GOT3 (cell line): ENCODE data around the gene SORCS2.

Experiments used
- DNase-seq: peaks from one replicate; lab custom pipeline; 2025; ENCODE audit warnings: mixed read lengths; lab: John Stamatoyannopoulos, UW

The SORCS2 gene

DNA sequence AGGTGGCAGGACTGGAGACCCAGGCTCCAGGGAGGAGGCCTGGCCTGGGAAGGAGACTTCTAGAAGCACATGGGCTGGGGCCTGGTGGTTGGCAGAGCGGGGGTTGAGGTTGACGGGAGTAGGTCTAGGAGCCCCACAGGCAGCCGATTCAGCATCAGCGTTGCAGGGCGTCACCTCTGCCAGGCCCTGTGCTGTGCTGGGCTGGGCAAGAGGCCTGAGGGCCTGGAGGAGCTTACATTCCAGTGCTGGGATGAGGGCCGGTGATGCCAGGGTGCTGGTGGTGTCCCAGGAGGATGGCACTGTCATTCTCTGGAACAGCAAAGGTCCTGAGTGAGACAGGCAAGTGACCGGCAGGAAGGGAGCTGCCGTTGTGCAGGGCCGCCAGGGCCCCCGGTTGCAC, 76.6 kb downstream of the SORCS2 start:
- no peak for DNase-seq

DNA sequence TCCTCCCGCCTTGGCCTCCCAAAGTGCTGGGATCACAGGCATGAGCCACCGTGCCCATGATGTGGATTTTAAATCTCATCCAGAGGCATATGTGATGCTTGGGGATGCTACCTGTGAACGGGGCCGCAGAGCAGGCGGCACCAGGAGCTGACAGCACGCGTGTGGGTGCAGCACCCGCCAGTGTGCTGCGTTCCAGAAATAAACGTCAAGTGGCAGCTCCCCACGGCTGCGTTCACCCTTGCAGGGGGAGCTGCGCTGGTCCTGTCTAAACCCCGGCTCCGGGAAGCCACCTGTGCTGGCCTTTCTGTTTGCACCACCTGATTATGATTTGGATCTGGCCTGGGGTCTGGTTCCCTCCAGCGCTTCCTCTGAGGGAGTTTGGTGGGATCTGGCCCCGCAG, 77.8 kb downstream of the SORCS2 start:
- DNase-seq = no peak

DNA sequence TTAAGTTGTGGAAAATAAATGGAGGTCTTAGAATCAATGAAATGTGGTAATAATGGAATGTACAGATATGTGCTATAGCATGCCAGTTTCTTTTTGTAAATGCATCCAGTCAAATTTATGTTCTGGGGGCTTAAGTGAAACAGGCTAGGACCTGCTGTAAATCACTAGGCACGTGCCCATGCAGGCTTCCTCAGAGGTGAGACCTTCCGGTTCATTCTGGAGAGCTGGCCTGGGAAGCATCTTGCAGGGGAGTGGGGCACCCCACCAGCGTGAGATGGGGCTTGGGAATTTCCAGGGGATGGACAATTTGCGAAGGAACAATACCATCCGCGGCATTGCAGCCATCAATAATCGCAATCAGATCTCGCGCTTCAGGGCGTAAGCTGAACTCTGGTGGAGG, 80.1 kb downstream of the SORCS2 start:
- DNase-seq = no peak

DNA sequence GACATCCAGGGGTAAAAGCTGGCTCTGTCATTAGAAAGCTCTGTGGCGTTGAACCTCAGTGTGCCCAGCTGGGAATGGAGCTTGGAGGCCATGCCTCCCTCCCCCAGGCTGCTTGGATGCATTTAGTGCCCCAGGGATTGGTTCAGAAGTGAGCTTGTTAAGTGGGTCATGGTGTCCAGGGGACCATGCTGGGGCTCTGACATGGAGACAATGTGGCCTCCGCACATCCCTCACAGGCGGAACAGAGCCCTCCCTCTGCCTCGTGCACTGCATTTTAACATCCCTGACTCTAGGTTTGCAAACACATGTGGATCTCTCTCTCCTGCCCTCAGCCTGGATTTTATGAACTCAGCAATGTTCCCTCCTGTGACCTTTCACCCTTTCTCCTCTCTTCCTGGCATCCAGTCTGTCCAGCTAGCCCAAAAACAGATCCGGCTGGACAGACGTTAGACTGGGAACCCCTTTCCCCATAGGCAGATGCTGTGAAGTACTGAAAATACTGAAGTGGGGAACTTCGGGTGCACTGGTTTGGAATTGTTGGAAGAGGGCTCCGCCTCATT, 81.5 kb downstream of the SORCS2 start:
- no peak for DNase-seq

DNA sequence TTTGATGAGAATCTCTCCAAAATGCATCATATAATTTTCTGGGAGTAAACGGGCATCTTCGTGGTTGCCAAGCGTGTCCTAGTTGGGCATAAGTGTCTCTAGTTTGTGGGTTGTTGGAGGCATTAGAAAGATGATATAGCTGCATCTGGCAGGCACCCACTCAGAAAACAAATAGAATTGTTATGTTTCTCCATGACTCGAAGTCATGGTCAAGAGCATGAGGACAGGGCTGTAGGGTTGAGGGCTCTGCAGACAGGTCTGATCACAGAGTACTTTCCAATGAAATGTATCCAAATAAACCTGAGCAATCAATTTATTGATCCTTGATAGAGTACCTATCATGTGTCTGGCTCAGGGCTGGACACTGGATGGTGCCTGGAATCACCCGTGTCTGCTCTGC, 82.7 kb downstream of the SORCS2 start:
- DNase-seq = no peak

DNA sequence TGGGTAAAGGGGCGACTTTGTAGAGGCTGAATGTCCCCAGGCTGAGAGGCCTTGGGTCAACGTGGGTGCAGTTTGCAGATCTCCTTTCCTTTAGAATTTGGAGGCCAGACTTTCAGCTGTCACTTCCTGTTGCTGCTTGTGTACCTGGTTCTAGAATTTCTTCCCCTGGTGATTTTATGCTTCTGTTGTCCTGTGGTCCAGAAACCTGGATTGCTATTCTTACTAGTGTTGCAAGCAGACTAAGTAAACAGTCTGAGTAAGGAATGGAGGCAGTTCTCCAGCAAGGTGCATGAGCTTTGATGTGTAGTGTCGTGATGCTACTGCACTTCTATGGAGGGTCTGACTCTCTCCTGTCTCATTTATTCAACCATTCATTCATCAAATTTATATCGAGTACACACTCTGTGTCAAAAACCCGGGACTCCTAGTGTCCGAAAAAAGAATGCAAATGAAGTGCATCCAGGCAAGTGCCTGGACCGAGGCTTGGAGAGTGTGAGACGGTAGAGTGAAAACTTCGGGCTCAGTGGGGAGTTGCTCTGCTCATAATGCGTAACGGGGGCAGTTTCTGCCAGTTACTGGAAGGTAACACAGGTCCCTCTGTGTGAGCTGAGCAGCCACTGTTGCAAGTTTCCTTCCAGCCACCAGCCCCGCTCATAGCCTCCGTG, 83.3 kb downstream of the SORCS2 start:
- no peak for DNase-seq

DNA sequence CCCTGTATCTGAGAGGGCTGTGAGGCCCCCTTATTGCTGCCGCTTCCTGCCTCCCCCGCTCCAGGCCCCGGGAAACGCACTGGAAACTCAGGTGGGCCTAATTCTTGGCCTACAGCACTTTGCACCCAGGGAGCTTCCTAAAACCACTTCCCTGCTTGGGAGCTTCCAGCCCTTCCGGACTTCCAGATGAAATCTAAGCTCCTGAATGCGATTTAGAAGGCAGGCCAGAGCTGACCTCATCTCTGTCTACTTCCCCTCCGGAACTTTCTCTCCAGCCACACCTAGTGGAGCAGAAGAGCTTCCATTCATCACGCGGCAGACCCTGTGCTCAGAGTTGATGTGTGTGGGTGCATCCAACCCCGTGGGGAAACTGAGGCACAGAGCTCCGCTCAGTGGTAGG, 84.2 kb downstream of the SORCS2 start:
- DNase-seq = no peak

DNA sequence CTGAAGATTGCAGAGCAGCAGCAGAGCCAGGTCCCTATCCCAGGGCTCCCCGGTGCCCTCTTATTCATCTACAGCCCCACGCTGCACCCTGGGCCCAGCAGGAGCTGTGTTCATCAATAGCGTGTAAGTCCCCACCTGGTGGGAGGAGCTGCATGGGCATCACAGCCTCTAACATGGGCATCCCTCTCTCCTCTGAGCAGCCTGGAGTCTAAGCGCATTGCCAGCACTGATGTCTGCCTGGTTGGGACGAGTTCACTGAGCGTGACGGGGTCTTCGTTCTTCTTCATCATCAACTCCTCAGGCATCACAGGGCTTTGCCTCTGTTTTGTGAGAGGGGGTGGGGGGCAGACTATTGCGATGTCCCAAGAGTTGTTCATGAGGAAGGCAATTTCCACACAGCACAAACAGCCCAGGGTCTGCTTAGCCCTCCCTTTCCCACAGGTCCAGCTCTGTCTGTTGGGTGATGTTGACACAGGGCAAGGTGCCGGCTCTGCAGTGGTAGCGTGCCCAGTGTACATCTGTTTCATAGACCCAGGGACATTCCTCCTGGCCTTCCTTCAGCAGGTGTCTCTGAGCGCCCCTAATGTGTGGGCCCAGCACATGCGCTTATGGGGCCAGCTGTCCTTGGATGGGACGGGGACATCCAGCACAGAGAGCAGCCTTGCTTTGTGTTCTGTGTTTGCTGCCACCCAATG, 85.9 kb downstream of the SORCS2 start:
- no peak for DNase-seq

DNA sequence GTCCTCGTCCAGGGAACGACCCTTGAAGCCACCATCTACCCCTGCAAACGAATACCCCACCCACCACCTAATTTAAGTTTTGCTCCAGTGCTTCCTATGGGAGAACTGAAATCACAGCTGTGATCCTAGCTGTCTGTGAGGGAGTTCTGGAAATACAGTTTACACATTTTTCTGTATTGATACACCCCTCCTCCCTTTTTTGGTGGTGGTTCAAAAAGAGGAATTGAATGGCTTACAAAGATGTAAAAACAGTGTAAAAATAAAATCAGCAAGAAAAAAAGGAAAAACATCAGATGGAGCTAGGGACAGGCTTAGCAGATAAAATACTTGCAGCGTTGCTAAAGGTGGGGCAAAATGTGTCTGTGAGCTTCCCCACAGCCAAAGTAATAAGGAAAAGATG, 86.6 kb downstream of the SORCS2 start:
- no peak for DNase-seq

DNA sequence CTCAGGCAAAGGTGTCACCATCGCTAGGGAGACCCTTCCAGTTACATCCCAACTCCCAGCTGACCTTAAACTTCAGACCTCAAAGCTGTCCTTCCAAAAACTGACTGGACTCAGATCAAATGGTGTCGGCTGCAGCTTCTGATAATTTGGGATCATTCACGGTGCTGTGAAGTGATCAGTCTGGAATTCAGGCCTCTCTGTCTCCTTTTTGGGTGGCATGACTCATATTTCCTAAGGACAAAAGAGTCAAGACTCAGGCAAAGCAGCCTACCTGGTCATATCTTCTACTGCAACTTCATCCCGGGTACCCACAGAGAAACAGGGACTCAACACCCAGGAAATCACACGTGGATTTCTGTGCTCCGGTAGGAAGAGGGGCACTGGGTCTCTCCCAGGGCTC, 87.6 kb downstream of the SORCS2 start:
- DNase-seq = no peak

DNA sequence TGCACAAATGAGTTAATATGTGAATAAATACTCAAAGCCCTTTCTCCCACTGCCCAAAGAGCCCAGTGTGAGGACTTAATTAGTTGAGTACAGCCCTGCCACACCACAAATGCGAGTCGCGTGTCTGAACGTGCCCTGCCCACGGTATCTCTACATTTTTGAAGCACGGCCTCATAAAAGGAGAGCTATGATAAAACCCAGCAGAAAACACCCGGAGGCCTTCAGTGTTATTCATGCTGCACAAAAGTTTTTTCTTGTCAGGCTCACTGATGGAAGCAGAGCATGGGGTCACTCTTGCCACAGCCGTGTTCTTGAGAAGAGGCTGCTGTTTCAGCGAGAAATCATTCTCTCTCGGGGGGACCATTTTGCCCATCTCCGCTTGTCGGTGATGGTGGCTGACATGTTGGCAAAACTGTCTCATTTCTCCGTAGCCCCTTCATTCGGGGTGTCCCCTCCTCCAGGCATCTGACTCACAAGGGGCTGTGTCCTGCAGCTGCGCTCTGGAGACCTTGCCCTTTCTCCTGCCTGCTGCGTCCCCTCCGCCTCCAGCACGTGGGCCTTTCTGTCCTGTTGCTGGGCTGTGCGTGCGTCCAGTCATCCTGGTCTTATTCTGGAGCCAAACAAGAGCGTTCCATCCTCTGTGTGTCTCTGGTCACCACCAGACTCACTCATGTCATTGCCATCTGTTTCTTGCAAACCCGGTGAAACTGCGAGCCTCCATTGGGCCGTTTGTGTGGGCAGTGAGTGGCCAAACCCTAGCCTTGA, 88.8 kb downstream of the SORCS2 start:
- DNase-seq = no peak

DNA sequence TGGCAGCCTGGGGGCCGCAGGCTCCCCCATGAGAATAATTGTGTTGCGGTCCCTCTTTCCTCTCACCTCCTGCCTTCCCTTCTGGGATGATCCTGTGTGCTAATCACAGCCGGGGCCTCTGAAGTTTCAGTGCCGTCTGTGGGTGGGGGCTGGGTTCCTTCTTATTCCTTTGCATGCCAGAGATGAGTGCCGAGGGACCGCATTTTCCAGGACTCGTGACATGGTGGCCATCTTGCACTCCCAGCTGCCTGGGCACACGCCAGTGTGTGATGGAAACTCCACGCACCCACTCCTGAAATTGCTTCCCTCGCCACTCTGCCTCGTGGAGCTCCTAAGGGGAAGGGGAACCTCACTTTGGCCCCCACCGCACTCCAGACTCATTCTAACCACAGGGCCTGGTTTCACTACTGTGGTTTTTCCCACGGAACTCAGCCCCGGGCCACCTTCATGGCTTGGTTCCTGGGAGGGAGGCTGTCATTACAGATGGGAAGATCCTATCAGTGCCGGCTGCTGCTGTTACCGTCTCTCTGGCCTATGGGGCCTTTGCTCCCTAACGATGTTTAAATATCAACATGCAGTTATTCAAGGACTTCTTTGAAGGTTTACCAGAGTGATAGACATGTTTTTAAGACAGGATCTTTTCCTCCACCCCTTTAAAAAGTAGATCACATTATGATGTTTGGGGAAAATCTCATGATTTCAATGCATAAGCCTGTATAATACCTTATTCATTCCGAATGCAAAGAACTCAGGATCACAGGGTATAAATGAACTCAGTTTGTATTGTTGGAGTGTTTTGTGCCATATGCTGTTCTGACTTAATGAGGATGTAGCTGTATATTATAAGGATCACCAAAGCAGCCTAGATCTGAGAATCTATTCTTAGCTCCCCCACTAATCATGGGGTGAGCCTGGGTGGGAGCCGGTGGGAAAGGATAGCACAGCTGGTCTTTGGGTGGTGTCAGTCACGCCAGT, 89.6 kb downstream of the SORCS2 start:
- no peak for DNase-seq

DNA sequence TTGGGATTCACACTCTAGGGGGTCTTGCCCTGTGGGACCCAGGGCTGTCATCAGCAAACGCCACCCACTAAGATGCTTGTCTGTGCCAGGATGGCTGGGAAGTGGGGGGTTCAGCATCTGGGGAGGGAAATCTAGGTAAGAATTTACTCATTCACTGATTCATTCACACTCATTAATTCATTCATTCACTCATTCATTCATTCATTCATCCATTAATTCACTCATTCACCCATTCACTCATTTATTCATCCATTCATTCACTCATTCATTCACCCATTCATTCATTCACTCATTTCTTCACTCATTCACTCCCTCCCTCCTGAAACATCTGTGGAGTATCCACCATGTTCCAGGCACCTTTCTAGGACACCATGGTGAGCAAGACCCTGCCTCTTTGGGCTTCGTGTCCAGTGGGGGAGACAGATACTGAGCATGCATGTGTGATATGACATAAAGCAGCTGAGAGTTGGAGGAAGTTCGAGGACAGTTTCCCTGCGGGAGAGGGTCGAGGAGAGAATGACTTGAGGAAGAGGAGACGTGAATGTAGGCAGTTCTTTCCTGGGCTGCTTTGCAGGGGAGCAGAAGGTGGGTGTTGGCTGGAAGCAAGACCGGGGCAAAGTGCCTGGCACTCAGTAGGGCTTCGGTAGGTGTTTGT, 90.6 kb downstream of the SORCS2 start:
- no peak for DNase-seq

DNA sequence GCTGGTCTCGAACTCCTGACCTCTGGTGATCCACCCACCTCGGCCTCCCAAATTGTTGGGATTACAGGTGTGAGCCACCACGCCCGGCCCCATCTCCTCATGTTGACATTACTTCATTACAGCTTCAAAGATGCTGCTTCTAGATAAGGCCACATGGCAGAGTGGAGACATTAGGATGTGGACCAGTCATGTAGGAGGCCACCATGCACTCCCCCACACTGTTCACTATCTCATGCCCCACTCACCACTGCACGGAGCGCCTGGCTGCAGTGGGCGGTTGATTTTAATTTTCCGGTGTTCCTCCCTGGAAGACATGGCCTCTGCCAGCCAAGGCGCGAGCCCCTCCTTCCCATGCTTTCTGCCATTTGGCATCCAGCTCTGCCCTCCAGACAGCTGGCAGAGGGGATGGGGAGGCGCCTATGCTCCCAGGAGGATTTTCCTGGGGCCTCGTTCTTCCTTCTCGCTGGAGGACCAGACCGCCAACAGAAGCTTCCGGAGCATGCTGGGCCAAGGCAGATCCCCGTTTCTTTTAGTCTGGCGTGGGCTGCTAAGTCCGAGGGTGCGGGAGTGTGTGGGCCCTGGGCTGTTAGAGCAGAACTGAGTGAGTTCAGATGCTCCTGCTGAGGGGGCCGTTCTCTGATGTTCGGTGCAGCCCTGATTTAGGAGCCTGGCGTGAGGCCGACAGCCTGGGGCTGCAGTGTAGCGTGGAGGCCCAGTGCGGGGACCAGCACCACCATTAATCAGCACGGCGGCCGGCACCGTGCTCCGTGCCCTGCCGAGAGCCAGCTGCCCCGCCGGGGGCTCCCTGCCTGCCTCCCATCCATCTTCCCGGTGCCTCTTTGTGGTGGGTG, 93.1 kb downstream of the SORCS2 start:
- DNase-seq = no peak

DNA sequence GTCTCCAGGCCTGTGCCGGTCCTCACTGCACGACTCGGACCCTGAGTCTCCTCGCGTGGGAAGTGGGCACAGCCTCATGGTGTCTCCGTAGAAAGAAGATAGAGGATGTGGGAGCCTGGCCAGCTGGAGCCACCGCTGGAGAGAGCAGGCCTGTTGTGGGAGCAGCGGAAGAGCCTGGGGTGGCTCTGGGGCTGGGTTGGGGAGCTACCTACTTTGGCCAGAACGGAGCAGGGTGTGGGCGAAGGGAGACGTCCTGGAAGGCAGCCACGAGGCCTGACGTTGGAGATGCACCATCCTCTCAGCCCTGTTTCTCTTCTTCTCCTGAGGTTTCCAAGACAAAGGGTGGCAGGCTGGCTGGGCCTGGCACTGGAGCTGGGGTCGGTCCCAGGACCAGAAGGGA, 93.8 kb downstream of the SORCS2 start:
- no peak for DNase-seq

DNA sequence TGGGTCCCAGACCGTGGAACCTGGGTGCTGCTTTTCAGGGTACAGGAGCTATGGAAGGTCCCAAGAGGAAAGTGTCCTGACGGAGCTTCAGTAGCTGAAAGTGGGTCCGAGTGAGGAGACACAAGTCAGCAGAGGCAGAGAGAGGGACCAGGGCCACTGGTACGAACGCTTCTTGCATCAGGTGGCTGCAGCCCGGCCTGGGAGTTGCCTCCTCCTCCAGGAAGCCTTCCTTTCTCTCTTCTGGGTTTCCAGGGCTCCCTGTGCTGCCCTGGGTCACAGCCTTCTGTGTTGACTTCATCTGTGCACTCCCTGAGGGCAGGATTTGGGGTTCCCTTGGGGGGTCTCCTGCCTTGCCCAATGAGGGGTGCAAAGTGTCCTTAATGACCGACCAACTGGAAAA, 94.5 kb downstream of the SORCS2 start:
- no peak for DNase-seq

DNA sequence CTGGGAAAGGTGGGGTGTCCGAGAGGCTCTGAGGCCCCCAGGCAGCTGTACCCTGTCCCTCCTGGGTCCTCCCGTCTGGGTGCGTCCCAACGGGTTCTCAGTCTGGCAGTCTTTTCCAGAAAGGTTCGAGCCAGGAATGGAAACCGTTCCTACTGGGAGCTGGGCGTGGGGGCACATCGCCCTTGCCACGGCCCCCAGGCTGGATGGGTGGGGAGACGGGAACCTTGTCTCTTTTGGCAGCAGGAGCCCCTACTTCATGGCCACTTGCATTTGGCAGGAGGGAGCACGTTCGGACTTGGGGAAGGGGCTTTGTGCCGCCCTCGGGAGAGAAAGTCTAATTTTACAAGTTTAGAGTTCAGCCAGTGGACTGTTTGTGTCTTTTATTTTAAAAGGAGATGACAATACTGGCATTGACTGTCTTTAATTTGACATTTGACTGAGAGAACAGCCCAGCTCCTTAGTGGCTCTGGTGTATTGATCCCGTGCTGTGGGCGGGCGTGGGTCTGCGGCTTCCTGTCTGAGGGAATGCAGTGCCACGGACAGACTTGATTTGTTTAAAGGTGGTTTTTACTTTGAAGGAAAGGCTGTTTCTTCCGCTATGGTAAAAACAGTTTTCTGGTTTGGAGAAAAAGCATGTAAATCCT, 95.1 kb downstream of the SORCS2 start:
- DNase-seq = no peak

DNA sequence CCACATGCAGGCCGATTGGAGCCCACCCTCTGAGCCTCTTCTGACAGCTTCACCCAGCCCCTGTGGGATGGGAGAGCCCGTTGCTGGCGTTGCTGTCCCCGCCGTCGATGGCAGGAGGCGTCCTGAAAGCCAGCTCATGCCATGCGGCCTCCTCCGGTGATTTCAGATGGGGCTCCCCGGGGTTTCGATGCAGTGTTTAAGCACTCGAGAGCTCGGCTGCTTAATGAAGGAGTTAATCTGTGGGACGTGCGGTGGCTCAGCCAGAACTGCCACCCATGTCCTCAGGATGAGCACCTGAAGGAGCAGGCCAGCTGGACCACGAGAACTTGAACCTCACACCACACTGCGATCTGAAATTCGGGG, 95.6 kb downstream of the SORCS2 start:
- no peak for DNase-seq

DNA sequence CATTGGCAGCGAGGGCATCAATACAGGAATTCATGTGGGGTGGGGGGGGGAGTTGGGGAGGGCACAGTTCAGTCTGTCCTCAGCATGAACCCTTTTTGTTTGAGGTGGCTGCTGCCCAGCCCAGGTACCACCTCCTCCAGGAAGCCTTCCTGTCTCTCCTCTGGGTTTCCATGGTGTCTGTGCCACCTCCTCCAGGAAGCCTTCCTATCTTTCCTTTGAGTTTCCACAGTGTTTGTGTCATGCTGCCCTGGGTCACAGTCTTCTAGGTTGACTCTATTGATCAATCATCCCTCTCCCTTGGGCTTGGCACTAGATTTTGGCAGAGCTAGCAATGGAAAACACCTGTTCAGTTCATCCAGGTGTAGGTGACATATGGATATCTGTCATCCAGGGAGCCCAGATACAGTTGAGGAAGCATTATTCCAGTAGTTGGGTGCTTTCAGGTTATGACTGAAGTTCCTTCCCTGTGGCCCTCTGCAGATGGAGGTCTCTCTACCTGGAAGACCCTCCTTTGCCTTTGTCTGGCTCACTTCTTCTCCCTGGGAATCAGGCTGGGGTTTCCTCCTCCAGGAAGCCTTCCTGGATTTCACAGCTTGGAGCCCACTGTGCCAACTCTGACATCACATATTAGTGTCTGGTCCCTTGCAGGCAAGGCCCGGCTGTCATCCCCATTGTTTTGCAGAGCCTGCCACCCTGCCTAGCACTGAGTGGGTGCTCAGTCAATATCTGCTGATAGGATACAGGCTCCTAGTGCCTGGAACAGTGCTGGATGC, 96.6 kb downstream of the SORCS2 start:
- no peak for DNase-seq
